NCI-H446 (cell line): Measurements from ENCODE around the gene C11orf98.
"Not testable (repeated sequence)": the region's sequence is repeated elsewhere in the genome, so short reads cannot be mapped to it uniquely, and the experiment has no call there.

Source experiments
- DNase-seq, 2 experiments: peaks; one replicate each; lab custom pipeline; 2025; lab: John Stamatoyannopoulos, UW

The C11orf98 gene

GRCh38 chr11:62682518-62682917 lies 17.5 kb upstream of the C11orf98 start:
- no peak for DNase-seq

DNA sequence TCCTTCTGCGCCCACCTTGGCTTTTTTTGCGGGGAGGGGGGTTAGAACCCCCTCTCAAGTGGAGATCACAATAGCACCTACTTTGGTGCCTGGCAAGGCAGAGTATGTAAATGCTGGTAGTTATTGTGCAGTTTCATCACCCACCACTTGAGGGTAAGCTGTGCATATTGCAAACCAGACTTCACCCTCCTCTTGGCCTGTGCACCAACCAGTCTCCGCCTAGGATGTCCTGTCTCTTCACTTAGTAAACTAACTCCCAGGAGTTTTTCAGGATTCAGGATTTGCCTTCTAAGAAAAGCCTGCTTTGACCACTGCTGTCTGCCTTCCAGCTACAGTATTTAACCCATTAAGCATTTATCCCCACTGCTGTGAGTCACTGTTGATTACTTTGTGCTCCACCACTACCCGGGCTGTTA lies 15.8 kb upstream of the C11orf98 start:
- peak; percentile 43 to 77 for DNase-seq

- DNase-seq, result peak; percentile 79 to 91
Measured at GRCh38 chr11:62678770-62679696, 14.0 kb upstream of the C11orf98 start, which contains the start of gene UBXN1. Gene UBXN1 (minus strand): TSS chr11:62679073. CDS start chr11:62678923, 150 bp downstream.

DNA sequence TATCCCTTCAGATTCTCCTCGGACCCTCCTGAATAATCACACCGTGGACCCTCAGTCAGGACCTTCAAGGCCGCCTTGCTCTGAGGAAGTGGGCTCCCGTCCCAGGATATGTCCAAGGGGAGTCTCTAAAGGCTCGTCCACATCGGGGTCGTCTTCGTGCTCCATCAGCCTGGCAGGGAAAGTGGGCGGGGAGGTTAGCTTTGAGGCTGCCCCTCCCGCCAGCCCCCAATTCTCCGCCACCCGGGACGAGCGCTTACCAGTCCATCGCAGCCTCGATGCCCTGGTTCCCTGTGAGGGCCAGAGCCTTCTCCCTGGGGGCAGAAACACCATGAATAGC lies 13.4 kb upstream of the C11orf98 start:
- no peak for DNase-seq

- DNase-seq, result no peak
Measured at GRCh38 chr11:62677714-62678113, 12.7 kb upstream of the C11orf98 start.

GRCh38 chr11:62677156-62677555 lies 12.1 kb upstream of the C11orf98 start:
- no peak for DNase-seq

- DNase-seq, result no peak
Measured at GRCh38 chr11:62676698-62677097, 11.7 kb upstream of the C11orf98 start.

- not testable (repeated sequence) for DNase-seq
Measured at GRCh38 chr11:62675415-62675814, 10.4 kb upstream of the C11orf98 start.

DNA sequence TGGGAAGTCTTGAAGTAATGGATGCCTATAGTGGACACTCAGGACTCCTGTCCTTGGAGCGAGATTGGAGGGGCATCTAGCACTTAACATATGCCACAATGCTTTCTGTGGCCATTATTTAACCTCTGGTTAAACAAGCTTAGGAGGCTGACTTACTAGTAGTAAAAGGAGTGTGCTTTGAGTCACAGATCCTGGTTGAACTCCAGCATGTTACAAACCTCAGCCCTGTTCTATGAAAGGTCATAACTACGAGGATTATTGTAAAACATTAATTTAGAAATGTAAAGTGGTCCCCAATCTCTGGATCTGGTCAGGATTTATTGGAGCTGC lies 8.2 kb upstream of the C11orf98 start:
- DNase-seq, result no peak

DNA sequence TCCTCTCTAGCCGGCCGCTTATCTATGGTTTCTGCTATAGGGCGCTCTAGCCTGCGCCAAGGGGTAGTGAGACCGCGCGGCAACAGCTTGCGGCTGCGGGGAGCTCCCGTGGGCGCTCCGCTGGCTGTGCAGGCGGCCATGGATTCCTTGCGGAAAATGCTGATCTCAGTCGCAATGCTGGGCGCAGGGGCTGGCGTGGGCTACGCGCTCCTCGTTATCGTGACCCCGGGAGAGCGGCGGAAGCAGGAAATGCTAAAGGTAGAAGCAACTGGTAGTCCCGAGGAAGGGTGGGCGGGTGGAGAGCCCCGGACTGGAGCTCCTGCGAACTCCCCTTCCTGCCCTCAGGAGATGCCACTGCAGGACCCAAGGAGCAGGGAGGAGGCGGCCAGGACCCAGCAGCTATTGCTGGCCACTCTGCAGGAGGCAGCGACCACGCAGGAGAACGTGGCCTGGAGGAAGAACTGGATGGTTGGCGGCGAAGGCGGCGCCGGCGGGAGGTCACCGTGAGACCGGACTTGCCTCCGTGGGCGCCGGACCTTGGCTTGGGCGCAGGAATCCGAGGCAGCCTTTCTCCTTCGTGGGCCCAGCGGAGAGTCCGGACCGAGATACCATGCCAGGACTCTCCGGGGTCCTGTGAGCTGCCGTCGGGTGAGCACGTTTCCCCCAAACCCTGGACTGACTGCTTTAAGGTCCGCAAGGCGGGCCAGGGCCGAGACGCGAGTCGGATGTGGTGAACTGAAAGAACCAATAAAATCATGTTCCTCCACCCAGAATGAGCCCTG lies 6.8 kb upstream of the C11orf98 start, which contains the start of the genes LBHD1 and UQCC3:
TSS of gene LBHD1 (minus strand) at position 660 of the 782 bp plus-strand sequence. CDS start 2,236 bp downstream, outside the sequence.
TSS of gene UQCC3 (plus strand) at position 66 of the 782 bp plus-strand sequence. CDS start at position 139, 73 bp downstream.
- peak; percentile 69 to 89 for DNase-seq

DNA sequence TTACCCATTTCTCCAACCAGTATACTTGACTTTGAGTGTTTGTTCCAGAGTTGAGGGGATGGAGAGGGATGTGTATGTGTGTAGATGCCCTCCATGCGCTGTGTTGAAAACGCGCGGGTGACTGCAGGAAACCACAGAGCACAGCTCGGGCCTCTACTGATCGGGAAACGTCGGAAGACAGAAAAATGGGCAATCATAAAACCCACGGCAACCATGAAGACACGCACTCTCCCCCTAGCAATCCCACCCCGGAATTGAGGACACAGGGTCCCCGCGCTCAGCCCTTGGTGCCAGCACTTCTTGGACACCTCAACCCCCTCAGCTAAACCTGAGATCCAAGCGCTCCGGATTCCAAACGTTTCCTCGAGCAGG lies 6.2 kb upstream of the C11orf98 start:
- DNase-seq, result no peak

DNA sequence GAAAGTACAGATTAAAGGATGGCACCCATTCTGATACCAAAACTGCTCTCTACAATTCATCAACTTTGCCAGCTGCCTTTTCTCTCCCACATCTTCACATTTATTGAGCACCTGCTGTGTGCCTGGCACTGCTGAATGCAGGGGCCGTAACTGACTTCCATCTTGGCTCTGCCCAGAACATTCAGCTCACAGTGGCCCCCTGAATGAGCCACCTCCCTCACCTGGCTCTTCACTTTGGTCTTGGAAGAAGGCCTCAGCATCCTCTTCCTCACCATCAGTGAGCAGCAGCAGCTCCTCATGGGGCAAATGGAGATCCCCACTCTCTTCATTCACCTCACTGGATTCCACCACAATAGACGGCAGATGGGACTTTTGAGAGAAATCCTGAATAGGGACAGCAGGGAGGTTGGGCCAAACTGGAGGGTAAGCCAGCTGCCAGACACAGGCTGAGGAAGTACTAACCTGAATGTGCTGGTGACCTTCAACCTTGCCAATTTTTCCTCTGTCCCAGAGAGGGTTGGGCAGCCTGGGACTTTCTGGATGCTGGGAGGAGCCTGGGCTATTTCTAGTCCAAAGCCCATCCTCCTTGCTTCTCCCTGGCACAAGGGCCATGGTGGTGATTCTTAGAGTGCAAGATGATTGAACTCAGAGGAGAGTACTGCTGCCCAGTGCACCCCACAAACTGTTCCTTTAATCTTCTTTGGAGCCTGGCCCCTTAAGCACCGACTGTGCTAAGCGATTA lies 4.6 kb upstream of the C11orf98 start:
- DNase-seq, result peak in 1 of 2 experiments; percentile 66

- DNase-seq, result no peak
Measured at GRCh38 chr11:62667460-62667859, 2.5 kb upstream of the C11orf98 start.

GRCh38 chr11:62666259-62666926 lies 1.4 kb upstream of the C11orf98 start:
- no peak for DNase-seq

GRCh38 chr11:62665599-62666258 lies 719 bp upstream of the C11orf98 start:
- peak in 1 of 2 experiments; percentile 55 for DNase-seq

- DNase-seq, result peak in 1 of 2 experiments; percentile 71
Measured at GRCh38 chr11:62664405-62665074, 470 bp downstream of the C11orf98 start.

DNA sequence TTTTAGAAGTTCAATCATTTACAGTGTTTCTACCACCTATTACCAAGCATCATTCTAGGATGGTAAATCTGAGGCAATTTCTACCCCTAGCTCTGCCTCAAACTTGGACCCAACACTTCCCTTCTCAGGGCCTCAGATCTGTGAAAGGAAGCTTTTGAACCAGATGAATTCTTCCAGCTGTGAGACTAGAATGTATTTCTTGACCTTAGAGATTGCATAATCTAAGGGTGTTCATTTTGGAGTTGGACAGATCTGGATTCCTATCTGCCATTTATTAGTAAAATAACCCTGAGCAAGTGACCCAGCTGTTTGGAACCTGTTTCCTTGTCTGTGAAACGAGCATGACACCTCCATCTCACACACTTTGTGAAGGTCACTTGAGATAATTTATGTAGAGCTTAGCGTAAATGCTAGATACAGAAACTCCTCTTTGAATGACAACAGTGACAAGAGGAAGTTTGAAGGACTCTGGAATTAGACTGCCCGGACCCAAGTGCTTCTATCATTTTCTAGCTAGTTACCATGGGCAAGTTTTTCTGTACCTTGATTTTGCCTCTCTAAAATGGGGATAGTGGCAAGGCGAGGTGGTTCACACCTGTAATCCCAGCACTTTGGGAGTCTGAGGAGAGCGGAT lies 8.1 kb downstream of the C11orf98 start:
- no peak for DNase-seq

DNA sequence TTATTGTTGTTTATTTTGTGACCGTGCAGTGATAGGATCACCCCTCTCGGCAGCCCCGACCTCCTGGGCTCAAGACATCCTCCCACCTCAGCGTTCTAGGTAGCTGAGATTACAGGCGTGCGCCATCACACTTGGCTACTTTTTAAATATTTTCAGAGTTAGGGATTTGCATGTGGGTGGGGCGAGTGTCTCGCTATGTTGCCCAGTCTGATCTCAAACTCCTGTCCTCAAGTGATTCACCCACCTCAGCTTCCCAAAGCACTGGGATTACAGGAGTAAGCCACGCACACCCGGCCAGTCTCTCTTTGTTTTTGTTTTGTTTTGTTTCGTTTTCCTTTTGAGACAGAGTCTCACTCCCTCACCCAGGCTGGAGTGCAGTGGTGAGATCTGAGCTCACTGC lies 10.7 kb downstream of the C11orf98 start:
- DNase-seq, result no peak

DNA sequence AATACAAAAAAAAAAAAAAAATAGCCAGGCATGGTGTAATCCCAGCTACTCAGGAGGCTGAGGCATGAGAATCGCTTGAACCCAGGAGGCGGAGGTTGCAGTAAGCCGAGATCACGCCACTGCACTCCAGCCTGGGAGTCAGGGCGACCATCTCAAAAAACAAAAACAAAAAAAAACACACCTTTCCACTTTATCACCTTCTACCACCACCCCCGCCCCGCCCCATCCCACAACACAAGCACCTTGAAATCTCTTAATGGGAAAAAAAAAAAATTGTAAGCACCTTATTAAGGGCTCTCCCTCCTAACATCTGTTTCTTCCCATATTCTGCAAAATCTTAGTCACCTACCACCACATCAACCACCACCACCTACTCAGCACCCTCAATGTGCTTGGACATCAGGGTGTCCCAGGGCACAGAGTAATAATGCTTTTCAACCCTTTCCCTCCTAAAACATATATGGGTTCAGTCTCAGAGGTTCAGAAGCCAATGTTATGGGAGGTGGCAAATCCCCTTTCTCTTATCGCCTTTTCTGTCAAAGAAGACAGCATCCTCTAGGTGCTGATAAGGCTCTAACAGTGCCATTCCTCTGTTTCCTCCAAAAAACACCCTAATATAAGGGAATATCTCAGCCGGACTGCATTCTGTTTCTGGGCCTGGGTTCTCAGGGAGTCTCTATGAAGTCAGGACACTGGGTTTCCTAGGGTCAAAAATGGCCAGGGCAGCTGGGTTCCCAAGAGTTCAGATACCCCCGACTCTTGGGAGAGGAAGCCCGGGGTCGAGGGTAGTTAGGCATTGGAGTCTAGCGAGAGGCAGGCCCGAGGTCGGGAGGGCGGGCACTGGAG lies 12.6 kb downstream of the C11orf98 start:
- no peak for DNase-seq
